ENCODE data around the gene GABRB3.

DNA sequence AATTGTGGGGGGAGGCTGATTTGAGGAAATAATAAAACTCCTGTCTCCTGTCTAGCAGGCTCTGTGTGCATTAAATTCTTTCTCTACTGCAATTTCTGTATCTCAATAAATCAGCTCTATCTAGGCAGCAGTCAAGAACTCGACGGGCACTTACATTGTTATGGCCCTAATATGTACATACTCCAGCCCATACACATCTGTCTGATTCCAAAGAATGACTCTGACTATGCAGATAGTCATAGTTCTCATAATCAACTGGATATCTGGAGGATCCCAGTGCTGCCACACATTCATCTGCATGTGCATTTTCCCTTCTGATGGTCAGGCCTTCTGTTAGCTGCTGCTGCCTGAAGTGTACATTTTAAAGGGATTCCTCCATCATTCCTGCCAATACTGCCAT, 114.6 kb downstream of the GABRB3 start:
- TF ChIP-seq, protein P1, sequence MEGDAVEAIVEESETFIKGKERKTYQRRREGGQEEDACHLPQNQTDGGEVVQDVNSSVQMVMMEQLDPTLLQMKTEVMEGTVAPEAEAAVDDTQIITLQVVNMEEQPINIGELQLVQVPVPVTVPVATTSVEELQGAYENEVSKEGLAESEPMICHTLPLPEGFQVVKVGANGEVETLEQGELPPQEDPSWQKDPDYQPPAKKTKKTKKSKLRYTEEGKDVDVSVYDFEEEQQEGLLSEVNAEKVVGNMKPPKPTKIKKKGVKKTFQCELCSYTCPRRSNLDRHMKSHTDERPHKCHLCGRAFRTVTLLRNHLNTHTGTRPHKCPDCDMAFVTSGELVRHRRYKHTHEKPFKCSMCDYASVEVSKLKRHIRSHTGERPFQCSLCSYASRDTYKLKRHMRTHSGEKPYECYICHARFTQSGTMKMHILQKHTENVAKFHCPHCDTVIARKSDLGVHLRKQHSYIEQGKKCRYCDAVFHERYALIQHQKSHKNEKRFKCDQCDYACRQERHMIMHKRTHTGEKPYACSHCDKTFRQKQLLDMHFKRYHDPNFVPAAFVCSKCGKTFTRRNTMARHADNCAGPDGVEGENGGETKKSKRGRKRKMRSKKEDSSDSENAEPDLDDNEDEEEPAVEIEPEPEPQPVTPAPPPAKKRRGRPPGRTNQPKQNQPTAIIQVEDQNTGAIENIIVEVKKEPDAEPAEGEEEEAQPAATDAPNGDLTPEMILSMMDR (IDR thresholded peaks at IDR 0.05): no peak
- TF ChIP-seq, protein P2, sequence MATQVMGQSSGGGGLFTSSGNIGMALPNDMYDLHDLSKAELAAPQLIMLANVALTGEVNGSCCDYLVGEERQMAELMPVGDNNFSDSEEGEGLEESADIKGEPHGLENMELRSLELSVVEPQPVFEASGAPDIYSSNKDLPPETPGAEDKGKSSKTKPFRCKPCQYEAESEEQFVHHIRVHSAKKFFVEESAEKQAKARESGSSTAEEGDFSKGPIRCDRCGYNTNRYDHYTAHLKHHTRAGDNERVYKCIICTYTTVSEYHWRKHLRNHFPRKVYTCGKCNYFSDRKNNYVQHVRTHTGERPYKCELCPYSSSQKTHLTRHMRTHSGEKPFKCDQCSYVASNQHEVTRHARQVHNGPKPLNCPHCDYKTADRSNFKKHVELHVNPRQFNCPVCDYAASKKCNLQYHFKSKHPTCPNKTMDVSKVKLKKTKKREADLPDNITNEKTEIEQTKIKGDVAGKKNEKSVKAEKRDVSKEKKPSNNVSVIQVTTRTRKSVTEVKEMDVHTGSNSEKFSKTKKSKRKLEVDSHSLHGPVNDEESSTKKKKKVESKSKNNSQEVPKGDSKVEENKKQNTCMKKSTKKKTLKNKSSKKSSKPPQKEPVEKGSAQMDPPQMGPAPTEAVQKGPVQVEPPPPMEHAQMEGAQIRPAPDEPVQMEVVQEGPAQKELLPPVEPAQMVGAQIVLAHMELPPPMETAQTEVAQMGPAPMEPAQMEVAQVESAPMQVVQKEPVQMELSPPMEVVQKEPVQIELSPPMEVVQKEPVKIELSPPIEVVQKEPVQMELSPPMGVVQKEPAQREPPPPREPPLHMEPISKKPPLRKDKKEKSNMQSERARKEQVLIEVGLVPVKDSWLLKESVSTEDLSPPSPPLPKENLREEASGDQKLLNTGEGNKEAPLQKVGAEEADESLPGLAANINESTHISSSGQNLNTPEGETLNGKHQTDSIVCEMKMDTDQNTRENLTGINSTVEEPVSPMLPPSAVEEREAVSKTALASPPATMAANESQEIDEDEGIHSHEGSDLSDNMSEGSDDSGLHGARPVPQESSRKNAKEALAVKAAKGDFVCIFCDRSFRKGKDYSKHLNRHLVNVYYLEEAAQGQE (IDR thresholded peaks at IDR 0.05; ENCODE audit: insufficient read depth in 1 of 2, low read depth in 2 of 2, low read length in 1 of 2): no peak

Measured in Panc1 (cell line).